ENCODE results near the gene KRTAP10-11.
"Not testable (repeated sequence)": the region's sequence is repeated elsewhere in the genome, so short reads cannot be mapped to it uniquely, and the experiment has no call there.

DNA sequence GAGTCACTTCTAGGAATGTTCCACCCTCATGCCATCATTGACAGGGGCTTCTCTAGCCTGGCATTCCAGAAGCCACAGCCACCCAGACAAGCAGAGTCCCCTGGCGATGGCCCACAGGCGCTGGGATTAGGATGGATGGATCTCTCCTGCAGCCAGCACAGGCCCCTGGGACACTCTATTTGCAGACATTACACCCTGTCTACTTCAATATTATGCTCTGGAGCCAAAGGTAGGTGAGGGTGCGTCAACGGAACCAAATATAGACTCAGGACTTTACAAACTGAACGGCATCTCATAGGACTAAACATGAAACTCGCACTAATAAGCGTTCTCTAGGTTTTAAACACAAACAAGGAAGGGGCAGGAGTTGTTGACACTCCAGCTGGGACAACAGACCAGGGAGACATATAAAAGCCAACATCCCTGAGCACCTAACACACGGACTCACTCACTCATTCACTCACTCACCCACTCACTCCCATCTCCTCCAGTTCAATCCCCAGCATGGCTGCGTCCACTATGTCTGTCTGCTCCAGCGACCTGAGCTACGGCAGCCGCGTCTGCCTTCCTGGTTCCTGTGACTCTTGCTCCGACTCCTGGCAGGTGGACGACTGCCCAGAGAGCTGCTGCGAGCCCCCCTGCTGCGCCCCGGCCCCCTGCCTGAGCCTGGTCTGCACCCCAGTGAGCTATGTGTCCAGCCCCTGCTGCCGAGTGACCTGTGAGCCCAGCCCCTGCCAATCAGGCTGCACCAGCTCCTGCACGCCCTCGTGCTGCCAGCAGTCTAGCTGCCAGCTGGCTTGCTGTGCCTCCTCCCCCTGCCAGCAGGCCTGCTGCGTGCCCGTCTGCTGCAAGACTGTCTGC, 45.9 kb upstream of the KRTAP10-11 start, which contains the start of gene KRTAP10-7:
- TF ChIP-seq, protein P1, sequence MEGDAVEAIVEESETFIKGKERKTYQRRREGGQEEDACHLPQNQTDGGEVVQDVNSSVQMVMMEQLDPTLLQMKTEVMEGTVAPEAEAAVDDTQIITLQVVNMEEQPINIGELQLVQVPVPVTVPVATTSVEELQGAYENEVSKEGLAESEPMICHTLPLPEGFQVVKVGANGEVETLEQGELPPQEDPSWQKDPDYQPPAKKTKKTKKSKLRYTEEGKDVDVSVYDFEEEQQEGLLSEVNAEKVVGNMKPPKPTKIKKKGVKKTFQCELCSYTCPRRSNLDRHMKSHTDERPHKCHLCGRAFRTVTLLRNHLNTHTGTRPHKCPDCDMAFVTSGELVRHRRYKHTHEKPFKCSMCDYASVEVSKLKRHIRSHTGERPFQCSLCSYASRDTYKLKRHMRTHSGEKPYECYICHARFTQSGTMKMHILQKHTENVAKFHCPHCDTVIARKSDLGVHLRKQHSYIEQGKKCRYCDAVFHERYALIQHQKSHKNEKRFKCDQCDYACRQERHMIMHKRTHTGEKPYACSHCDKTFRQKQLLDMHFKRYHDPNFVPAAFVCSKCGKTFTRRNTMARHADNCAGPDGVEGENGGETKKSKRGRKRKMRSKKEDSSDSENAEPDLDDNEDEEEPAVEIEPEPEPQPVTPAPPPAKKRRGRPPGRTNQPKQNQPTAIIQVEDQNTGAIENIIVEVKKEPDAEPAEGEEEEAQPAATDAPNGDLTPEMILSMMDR (IDR thresholded peaks at IDR 0.05) = not testable (repeated sequence)
- not testable (repeated sequence) for TF ChIP-seq POLR2AphosphoS5, POLR2A (IDR thresholded peaks at IDR 0.05)

Data from breast epithelium (tissue), 3 donors.